Fibroblast of skin of back (primary cell): ENCODE measurements around the gene RNF111.
"Not testable (repeated sequence)": the region's sequence is repeated elsewhere in the genome, so short reads cannot be mapped to it uniquely, and the experiment has no call there.

Experiments used
- DNase-seq: peaks from one replicate; pipeline ENCODE4 v3.0.0-alpha.2; 2013

The RNF111 gene

GRCh38 chr15:59140422-59141226, 153.2 kb downstream of the RNF111 start:
- no peak for DNase-seq

DNA sequence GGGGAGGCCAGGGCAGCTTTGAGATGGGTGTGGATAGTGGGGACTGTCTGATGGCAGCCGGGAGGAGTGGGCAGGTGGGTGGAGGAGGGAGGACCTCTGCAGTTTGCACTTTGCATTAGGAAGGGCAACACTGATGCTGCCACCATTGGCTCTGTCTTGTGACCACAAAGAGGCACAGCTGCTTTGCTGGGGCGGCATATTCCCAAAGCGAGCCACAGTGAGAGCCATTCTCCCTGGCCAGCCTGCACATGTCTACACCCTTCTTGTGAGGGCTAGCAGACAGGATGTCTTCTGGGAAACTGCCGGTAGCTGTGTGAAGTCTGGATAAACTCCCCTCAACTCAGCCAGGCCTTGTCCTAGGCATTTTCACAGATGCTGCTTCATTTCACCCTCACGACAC, 155.8 kb downstream of the RNF111 start:
- no peak for DNase-seq

DNA sequence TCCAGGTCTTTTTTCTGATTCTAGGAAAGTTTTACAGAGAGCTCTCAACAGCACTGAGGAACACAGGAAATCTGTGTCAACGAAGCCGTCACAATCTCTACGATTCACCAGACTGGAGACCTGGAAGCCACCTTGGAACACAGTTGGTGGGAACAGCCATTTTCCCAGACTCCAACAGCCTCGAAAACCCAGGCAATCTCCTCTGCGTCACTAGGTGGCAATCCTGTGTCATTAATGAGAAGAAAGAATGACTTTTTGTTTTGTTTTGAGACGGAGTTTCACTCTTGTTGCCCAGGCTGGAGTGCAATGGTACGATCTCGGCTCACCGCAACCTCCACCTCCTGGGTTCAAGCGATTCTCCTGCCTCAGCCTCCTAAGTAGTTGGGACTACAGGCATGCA, 157.1 kb downstream of the RNF111 start:
- not testable (repeated sequence) for DNase-seq
